ENCODE measurements around the gene MED12L.

Gene MED12L

GRCh38 chr3:151483488-151483887 is 398.0 kb downstream of the MED12L start:
- CTCF ChIA-PET: interaction anchor here (1.0 to 1.7 kb wide), 5 partner anchors 10 to 156 kb away, joined by 3 to 4 read pairs (median 3); no protein-coding TSS in a partner anchor
- no peak for DNase-seq (ENCODE audit: extremely low spot score)
- TF ChIP-seq CTCF (IDR thresholded peaks at IDR 0.05; ENCODE audit: control extremely low read depth, extremely low read depth, low read depth, missing control alignments): no peak
- POLR2A ChIA-PET: no interaction called here

- DNase-seq (ENCODE audit: extremely low spot score): no peak
- TF ChIP-seq CTCF (IDR thresholded peaks at IDR 0.05; ENCODE audit: control extremely low read depth, extremely low read depth, low read depth, missing control alignments): no peak
- CTCF ChIA-PET: interaction anchor here (1.0 to 2.0 kb wide), 5 partner anchors 10 to 156 kb away, joined by 3 to 10 read pairs (median 3); no protein-coding TSS in a partner anchor
- POLR2A ChIA-PET: no interaction called here
These were observed 398.6 kb downstream of the MED12L start for GRCh38 chr3:151483961-151484520.

Measured in GM10248 (cell line).